GM19455 (cell line): Measurements from ENCODE around the gene FEM1C.

Experiments used
- ATAC-seq: cut with Tn5 transposase; IDR thresholded peaks from one replicate; pipeline ENCODE4 v1.9.1; 2021; ENCODE audit not compliant: unreplicated experiment

Gene FEM1C

DNA sequence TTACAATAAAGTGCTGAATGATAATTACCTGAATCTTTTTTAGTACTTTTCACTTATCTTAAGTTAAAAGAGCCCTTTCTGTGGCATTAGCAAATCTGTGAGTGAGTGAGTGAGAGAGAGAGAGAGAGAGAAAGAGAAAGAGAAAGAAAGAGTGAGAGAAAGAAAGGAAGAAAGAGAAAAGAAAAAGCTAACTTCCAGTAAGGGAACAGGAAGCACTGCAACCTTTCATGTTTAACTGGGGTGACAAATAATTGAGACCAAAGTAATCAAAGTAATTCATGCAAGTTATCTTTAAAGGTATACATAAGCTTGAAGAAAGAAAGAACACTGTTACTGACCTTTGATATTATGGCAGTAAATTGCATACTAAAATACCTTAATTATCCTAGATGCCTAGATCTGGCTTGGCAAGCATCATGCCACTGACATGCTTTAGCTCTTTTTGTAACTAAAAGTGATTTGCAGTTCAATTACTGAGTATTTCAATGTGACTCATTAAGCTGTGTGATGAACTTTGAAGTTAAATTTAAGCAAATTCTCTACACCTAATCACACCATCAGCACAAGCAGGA is 21.7 kb downstream of the FEM1C start:
- no peak for ATAC-seq

DNA sequence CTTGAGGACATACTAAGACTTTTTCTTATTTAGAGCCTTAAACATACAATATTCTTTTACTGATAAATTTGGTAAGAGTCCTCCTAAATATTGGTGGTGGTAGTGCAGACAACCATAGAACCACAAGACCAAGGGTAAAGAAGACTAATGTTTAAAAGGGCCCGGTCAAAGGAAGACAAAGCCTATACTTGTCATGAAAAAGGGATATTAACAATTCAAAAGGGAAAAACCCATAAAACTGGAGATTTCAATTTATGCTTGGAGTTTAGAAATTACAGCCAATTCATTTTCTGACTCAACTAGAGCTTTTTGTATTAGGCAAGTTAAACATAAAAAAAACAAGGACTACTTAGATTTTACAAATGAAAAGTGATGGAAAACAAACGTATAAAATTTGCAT is 24.4 kb downstream of the FEM1C start:
- no peak for ATAC-seq

DNA sequence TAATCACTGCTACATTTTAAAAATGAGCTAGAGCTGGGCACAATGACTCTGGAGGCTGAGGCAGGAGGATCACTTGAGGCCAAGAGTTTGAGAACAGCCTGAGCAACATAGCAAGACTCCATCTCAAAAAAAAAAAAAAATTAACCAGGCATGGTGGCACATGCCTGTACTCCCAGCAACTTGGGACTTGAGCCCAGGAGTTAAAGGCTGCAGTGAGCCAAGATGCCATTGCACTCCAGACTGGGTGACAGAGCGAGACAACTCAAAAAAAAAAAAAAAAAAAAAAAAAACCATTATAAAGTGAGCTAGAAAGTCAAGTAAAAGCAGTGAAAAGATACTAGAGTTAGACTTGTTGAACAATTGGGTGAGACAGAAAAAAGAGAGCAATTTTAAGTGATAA is 28.2 kb downstream of the FEM1C start:
- ATAC-seq: no peak

DNA sequence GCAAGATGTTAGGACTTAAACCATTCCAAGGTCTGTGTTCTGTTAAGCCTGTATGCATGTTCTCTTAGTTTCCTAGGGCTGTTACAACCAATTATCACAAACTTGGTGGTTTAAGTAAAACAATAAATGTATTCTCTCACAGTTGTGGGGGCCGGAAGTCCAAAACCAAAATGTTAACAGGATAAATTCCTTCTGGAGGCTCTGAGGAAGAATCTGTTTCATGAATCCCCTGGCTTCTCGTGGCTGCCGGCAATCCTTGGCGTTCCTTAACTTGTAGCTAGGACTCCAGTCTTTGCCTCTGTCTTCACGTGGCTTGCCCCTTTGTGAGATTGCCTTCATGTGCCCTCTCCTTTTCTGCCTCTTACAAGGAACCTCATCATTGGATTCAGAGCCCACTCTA is 30.4 kb downstream of the FEM1C start:
- no peak for ATAC-seq

DNA sequence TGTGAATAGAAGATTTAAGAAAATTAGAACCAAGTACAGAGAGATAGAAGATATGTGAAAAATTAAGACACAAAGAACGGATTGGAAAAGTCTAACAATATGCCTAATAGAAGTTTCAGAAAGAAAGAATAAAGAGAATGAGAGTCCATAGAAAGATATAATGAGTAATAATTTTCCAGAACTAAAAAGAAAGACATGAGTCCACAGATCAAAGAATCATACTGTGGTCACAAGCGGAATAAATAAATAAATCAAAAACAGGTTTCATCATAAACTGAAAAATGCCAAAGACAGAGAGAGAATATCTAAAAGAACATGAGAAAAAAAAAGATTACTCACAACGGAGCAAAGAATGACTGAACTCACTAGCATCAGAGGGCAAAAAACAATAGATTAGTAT is 32.9 kb downstream of the FEM1C start:
- no peak for ATAC-seq

DNA sequence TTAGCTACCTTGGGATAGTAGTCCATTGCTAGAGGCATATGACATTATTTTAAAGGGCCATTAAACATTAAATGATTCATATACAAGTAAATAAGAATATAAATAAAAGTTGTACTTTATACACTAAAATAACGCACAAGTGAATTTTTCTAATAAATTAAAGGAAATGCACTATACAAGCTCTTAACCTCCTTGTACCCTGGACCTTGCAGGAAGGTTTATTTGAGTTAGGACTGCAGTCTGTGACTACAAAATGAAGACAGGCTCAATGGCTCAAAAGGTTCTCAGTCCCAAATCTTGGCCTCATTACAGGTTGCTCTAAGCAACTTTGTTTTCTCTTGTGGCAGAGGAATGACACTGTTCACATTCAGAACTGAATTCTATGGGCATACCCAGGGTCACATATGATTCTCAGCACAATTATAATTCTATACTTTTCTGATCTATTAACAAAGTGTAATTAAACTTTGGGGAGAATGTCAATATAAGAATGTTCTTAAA is 34.4 kb downstream of the FEM1C start:
- ATAC-seq: no peak

DNA sequence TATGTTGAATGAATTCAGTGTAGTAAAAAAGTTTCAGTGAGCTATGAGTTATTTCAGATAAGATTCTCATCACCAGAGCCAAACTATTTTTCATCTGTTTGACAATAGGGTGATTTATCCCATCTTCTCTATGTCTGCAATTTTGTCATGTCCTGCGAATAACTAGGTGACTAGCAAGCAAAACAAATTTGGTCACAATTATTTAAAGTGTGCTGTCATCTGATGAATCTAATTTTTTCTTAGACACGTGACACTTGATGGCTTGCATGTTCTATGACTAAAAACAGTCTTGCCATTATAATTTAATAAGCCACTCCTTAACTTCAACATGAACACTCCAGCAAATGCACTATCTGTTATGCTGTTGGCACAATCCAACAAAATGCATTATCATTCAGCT is 35.0 kb downstream of the FEM1C start:
- ATAC-seq: no peak

DNA sequence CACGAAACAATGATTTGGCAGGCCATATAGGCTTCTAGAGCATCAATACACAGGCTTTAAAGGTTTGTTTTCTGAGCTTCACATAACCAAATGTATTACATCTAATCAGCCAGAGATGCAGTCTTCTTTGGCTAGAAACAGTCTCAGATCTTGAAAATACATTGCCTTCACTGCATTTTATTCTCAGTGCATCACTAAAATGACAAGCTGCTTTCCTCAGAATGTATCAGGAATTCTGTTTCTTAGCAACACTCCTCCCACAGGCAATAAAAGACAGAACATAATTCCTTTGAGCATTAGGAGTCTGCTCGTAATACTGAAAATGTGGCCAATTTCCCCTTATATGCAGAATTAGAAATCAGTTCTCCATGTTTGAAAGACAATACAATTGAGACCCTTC is 36.9 kb downstream of the FEM1C start:
- ATAC-seq: no peak

DNA sequence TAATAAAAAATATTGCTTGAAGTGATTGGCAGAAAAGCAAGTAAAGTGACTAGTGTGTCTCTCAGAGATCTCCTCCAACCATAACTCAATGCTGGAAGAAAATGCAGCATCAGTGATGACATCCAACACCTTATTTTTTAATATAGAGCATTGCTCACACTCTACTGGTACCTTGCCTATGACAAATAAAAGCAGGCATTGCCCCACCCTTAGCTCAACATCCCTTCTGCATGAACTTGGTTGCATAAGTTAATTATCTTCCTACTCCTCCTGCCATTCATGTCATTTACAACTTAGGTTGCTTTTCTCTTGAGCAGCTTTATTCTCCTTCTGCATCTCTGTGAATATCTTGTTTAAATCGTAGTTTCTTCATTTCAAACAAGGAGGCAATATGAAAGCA is 41.2 kb downstream of the FEM1C start:
- ATAC-seq: no peak

DNA sequence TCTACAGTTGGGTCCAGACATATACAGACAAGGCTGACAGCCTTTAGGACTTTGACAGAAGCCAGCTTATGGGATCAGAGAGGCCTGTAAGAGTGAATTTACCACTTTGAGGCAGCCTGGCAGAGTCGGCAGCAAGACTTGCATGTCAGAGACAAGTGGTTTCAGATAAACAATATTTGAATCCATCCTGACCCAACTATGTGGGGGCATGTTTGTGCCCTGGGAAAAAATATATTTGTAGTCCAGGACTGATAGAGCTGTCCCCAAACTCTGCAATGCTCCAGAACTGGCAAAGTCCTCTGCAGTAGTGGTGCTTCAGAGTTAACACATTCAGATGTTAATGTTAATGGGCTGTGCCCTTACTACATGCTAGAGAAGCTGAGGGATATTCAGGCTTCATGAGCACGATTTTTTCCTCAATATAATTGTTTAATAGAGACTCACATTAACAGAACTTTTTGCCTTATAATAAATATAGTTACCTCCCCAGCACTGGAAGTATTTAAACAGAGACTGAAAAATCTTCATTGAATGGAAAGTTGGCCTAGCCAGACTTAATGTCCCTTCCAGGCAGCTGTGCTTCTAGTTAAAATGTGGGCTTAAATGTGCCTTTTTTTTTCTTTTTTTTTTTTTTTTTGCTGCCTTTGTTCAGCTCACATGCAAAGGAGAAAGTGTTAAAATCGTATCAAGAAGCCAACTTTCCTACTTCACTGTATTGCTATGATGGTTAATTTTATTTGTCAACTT is 42.9 kb downstream of the FEM1C start:
- no peak for ATAC-seq

DNA sequence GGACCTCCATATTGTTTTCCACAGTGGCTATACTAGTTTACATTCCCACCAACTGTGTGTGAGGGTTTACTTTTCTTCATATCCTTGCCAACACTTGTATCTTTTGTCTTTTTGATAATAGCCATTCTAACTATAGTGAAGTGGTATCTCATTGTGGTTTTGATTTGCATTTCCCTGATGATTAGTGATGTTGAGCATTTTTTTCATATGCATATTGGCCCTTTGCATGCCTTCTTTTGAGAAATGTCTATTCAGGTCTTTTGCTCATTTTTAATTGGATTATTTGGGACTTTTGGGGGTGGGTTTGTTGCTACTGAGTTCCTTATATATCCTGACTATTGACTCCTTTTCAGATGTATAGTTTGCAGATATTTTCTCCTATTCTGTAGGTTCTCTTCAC is 44.4 kb downstream of the FEM1C start:
- no peak for ATAC-seq

DNA sequence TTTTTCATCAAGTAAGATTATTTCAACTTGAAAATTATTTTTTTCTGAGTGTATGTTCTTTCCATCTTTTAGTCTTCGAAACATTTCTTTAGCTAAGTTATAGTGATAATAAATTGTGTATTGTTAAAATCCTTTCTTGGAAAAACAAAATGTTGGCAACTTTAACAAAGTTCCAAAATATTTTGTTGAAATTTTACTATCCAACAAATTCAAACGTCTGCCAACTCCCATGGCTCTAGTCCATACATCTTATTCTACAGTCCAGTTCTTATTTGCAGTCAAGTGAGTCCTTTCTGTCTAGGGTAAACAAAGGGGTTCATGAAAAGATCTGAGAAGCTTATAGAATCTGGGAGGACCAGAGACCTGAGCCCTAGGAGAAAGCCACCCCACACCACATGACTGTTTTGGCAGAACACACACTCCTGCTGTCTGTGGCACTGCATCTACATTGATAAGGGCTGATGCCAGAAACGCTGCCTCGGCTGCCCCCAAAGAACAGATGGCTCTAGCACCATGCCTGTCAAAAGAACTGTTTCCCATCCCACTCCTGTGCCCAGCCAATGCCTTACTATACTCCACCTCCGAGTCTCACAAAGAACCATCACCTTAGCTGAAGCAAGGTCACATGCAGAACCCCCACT is 47.5 kb downstream of the FEM1C start:
- ATAC-seq: no peak

DNA sequence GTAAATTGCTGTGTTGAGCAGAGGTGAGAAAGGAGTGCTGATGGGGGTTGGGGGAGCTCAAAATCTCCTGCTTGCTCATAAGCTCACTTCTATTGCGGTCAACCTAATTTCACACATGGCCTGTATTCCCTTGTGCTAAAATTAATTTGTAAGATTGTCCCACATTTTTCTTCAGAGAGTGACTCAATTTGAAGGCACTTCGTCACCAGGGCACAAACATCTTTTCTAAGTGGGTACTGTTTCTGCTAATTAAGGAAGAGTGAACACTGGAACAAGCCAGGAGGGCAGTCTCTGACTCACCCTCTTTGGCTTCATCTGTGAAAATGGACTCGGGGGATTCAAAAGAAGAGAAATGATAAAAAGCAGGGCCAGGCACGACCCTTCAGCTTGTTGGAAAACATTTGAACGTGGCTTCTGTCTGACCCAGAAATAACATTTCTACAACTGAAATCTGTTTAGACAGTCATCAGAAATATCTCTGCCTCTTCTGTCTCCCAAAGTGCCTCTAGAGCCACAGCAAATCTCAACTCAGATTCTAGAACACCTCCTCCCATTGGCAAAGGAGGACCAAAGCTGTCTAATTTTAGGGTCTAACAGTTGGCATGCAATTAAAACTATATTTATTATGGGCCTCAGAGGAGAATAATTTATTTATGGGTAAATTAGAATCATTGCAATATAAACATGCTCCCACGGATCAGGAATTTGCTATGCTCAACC is 49.8 kb downstream of the FEM1C start:
- no peak for ATAC-seq

DNA sequence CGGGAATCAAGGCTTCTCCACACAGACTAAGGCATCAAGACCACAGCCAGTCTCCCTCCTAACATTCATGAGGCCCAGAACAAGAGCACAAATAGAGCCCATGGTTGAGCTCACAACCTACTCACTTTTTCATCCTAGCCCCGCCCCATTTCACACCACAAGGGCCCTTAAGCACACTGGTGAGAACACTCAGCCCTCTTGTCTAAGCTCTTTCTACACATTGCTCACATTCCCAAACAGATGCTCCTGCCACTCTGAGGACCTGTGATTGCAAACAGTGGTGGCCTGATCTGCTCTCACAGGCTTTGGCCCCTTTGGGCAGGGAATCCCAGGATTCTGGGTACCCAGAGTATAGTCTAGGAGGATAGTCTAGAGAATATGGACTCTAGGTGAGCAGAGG is 54.0 kb downstream of the FEM1C start:
- no peak for ATAC-seq

DNA sequence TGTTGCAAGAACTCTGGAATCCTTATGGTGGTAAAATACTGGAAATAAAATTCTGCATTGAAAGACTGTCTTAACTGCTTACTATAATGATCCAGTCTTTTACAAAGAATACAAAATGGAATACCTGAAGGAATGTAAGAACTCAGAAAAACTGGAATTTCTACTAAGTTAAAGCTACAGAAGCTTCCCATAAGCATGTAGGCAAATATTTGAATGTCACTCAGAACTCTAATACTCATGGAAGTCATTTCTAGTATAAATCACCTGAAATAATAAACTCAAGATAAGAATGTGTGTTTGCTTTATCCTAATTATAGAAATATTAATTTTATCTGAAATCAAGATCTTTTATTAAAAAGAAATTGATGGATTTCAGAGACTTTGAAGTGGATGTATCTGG is 54.8 kb downstream of the FEM1C start:
- ATAC-seq: no peak

DNA sequence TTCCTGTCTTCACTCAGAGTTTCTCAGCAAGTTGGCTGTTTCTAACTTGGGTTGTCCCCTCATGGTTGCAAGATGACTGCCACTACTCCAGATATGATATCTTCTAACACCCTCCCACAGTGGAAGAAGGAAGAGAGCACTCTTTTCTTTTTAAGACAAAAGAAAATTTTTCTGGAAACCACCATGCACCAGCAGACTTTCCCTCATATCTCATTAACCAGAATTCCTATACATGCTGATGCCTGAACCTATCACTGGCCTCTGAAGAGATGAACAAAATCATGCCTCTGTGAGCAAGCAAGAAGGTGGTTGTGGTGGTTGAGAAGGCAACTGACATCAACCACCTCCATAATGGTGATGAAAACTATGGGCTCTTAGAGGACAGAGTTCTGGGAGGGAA is 56.8 kb downstream of the FEM1C start:
- peak; percentile 45 for ATAC-seq

DNA sequence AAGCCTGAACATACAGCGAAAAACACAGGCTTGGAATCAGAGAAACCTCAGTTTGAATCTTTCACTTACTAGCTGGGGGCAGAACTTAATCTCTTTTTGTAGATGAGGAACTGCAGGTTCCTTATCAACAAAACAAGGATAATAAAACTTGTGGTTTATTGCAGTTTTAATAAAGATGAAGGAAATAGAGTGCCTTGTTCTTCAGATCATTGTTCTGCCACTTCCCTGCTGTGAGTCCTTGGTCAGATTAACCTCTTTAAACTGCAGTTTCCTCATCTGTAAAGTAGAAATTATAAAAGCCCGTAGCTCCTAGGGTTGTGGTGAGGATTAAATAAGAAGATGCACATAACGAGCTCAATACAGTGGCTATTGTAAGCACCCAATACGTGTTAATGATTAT is 57.4 kb downstream of the FEM1C start:
- ATAC-seq: no peak

DNA sequence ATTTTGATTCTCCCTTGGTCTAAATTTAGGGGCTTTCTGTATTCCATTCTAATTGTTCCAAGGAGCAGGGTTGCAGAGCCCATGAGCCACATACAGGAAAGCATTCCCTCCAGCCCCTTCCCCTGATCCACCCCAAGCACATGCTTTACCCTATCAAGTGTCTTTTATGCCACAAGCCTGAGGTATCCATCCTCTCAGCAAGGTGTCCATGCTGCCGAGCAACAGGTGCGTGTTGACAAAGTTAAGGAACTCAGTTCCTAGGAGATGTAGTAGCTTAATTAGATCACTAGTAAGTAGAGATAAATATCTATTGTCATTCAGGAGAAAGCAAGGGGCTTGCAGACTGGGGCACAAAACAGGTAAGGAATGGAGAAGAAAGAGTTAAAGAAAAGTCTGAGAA is 57.8 kb downstream of the FEM1C start:
- ATAC-seq: no peak

DNA sequence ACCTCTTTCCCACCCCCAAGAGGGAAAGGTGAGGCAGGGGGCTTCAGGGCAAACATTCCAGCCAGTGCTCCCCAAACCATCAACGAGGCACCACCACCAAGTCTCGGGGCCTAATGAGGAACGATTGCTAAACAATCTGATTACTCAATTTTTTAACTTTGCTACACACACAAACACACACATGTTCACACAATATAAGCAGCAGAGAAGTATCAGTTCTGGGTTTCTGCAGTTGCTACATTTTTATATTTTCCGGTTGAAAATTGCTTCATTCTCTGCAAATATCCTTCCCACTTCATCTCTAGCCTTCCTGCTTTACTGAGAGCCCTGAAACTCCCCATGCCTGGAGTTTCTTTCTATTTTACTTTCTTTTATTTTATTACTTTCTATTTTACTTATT is 60.2 kb downstream of the FEM1C start:
- ATAC-seq: no peak

DNA sequence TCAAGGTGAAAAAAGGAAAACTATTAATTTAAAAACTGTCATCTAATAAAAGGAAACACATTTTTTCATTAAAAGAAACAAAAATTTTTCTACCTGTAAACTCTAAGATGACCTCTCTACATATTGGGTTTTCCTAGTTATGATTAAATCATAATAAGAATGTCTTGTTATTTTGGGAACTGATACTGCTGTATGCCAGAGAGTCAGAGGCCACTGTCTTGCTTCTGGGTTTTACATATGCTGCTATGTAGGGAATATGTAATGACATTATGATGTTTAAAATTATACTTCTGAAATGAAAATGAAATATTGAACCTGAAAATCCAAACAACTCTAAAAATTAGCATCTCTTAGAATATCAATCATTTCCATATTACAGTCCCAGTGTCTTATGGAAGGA is 63.7 kb downstream of the FEM1C start:
- no peak for ATAC-seq

DNA sequence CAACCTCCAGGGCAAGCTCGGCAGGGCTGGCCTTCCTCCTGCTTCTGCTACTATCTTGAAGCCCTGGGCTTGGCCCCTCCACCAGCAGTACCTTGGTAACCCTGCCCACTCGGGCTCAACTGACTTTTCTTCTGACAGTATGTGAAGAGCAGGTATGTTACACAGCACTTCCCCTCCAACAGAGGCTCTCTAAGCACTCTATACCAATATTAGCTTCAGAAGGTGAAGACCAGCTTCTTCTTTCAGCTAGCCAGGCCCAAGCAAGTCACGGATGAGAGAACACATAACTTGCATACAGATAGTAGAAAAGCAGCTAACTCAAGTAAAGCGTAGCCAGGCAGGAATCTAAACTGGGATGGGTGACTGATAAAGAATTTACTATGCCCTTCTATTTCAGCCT is 64.3 kb downstream of the FEM1C start:
- peak; percentile 59 for ATAC-seq
